ENCODE measurements around the gene ZNF335.

- TF ChIP-seq CTCF (IDR thresholded peaks at IDR 0.05) (no peak), POLR2A (IDR thresholded peaks at IDR 0.05) (no peak)
These were observed 28.4 kb upstream of the ZNF335 start for GRCh38 chr20:46000262-46000996.

All from Peyer's patch (tissue), 4 donors.